ENCODE measurements around the gene KIAA0513.

KIAA0513 gene

GRCh38 chr16:85075236-85075924 lies 47.8 kb downstream of the KIAA0513 start:
- no peak for DNase-seq

DNA sequence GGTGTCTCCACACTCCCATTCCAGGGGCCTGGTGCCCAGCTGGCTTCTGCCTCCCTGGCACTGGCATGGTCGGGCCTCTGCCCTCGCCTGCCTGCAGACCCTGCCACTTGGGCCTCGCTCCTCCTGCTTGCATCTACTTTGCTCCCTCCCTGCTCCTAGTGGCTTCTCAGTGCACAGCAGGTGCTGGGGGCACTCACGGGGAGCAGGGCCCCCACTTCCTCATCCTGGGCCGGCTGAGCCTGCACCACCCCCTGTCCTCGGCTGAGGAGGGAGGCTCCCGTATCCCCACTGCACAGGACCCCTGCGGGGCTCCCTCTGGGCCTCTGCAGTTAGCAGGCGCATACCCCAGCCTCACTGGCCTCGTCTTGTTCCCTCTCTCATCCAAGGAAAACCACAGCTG lies 49.4 kb downstream of the KIAA0513 start:
- no peak for DNase-seq

DNA sequence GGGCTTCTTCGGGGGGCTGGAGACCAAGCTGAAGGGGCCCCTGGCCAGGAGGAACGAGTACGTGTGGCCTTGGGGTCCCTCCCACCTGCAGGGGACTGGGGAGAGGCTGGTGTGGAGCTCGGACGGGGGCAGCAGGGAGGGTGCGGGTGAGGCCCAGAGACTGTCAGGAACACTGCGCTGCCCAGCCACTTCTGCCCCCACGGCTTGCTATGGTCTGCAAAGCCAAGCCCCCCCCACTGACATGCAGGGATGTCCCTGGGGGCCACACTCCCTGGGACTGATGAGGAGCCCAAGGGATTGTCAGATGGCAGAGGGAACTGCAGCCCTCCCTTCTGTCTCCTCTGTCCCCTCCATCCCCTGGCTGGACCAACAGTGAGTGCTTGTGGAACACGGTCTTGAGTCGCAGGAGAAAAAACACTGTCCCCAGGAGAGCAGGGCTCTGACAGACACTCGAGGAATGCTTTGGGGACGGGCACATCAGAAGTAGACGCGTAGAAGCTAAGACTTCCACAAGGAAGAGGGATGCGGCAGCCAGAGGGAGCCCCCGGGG lies 50.1 kb downstream of the KIAA0513 start:
- DNase-seq: no peak

DNA sequence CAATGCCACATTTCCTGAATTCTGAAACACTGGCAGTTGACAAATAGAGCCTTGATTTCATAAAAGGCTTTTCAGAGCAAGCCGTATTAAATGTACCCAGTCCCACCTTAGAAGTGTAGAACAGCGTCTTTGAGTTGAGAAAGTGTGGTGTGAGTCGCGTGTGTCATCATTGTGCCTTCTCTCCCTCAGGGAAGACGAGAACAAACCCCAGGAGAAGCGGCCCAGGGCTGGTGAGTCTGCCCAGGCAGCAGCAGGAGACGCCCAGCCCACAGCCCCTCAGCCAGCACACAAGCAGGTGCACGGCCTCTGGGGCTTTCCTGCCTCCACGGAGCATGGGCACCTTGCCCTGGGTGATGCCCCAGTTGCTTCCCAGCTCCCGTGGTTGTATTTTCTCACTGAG lies 50.6 kb downstream of the KIAA0513 start:
- DNase-seq: no peak

- no peak for DNase-seq
Observed at GRCh38 chr16:85078952-85079351, 51.4 kb downstream of the KIAA0513 start.

DNA sequence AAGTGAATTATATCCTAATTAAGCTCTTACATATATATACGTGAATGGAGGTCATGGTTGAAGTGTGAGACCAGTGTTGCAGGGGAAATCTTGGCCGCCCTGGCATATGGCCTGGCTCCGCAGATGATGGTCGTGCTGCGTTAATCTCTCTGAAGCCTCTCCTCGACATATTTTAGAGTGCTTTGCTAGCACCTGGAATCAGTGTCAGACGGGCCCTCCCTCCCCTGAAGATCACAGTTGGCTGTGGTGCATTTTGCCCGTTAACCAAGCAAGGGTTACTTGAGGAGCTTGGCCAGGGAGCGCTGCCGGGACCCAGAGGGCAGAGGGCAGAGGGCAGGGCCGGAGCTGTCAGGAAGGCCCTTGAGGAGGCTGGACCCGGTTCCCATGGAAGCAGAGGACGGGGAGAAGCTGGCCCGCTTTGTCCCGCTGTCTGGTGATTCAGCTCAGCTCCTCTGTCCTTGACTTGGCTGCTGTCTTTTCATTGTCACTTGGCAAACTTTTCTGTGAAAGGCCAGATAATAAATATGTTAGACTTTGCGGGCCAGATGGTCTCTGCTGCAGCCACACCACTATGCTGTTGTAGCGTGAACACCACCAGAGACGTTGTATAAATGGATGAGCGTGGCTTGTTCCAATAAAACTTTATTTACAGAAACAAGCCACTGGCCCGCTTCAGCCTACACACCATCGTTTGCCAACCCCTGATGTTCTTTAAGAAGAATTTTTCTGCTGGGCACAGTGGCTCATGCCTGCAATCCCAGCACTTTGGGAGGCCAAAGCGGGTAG lies 52.4 kb downstream of the KIAA0513 start:
- no peak for DNase-seq

- no peak for DNase-seq
Observed at GRCh38 chr16:85081038-85081437, 53.4 kb downstream of the KIAA0513 start.

DNA sequence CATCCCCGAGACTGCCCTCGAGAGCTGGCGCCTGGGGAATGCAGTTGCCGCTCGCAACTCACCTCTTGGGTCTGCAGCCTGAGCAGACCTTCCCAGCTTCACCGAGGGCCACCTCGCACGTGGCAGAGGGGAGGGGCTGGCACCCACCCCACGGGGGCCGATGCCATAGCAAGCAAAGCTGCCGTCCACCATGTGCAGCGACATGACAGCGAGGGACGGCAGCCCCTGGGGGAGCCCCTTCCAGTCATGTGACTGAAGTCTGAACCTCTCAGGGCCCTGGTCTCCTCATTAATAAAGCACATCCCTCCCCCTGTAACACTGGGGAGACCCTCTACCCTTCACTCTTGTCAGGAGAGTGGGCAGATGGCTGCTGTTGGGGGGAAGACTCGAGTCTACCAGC lies 54.2 kb downstream of the KIAA0513 start:
- no peak for DNase-seq

DNA sequence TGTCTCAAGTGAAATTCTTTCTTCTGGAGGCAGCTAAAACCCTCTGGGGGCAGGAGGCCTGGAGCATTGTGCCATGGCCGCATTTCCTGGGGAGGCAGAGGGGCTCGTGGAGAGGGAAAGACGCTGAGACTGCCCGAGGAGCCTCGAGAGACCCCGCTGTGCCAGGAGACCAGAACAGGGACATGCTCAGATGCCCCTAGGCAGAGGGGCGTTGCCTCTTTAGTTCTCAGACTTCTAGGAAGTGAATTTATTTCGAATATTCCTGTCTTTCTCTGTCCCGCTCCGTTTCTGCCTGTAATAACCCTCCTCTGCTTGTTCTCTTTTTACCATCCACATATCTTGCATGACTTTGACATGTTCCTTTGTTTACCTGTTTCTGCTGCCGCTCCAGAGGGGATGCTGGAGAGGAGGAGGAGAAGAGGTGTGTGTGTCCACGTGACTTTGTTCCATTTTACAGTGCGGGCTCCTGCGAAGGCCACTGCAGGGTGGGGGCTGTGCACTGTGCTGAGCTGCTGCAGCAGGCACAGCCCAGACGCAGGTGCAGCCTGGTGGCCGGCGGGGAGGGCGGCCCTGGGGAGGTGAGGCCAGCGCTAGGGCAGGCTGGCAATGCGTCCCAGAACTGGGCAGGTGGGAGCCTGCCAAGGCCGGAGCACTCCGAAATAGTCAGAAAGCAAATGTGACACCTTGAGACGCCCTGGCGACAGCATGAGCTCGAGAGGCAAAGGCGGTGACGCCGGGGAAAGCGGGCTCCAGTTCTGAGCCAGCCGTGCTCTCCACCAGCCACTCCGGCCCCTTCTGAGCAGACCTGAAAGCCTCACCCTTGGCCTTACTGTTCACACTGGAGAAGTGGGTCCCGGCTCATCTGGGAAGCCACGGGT lies 54.8 kb downstream of the KIAA0513 start:
- no peak for DNase-seq

DNA sequence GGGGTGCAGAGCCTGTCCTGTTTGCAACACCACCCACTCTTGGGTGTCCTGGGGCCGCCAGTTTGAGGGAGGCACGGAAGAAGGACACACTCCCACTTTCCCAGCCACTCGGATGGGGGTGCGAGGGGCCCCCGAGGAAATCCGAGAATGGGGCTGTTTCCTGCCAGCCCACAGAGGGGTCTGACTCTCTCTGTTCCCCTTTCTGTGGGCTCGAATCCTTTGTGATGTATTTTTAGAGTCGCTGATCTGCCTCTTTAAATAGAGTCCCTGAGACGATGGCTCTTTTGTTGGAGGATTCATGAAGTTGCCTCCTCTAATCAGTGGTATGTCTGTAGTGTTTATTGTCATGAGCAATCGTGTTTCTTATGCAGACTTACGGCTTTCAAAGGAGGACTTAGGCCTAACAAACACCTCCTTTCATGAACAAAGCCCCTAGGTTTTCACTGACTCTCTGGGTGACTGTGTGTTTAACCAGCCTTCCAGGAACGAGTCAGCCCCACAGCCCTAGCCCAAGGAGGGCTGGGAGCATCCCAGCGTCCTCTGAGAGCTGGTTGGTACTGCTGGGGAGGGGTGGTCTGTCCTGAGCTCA lies 55.5 kb downstream of the KIAA0513 start:
- no peak for DNase-seq

DNA sequence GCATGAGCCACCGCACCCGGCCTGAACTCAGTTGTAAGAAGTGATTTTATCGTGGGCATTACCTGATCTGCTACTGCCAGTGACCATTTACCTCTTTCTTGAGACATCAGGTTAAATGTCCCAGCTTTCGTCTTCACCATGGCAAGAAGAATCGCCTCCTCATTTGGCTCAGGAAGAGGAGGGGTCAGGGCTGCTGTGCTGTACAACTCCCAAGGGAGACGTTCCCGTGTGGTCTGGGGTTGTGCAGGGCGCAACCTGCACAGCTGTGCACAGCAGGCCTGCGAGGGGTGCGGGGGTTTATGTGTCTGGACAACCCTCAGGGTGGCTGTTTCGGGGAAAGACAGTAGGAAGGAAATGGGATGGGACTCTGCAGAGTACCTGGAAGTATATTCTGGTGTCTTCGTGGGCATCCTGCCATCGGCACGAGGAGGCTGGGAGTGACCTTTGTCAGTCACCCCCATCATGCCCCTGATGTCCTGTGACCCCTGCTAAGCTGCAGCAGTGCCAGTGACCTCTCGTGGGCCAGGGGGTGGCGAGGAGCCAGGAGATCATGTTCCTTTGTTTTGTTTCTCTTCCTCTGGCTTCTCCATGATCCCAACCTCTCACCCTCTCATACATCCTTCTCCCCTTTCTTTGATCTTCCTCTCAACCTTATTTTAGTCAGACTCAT lies 57.4 kb downstream of the KIAA0513 start:
- no peak for DNase-seq

DNA sequence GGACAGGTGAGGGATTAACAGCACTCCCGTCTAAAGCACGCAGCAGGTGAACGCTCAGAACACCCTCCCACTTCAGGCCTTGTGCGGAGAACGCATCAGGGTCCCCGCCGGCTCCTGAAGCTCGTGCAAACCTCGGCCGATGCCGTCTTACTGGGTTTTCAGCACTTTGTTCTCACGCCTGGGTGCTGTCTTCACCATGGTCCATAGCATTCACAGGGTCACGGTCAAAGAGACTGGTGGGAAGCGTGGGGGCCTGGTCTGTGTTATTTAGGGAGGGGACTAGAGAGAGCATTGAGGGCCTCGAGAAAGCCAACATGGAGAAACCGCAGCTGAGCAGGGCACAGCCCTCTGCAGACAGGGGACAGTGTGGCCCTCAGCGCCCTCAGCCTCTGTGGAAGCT lies 58.1 kb downstream of the KIAA0513 start:
- DNase-seq: no peak

DNA sequence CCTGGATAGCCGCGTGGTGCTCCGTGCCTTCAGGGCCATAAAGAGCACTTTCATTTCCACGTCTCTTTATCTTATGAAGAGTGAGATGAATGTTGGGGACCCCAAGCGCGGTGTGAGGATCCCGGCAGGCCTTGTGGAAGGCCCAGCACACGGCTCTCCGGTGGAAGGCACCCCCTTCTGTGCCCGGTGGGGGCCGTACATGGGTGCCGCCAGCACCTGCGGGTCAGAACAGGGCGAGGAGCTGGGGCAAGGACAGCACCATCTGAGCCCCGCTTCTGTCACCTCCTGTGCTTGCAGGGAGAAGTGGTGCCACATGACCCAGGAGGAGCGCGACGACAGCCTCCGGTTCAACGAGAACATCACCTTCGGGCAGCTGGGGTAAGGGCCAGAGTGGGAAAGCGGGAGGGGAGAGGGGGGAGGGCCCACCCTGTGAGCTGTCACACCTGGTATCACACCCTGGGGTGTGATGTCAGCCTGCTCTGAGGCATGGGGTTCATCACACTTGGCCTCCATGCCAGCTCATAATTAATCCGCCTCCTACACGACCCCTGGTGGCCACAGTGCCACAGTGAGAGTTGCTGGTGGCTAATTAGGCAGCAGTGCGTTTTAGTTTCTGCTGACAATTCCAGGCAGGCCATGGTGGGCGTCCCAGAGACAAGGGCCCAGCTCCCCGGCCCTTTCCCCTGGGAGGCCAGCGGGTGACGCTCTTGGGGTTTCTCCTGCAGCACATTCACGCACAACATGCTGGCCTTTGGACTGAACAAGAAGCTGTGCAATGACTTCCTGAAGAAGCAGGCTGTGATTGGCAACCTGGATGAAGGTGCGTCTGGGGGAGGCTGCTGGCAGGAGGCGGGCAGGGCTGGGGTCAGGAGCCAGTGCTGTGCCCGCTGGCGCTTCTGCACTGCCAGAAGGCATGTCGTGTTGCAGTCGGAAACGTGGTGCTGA lies 59.0 kb downstream of the KIAA0513 start:
- peak; percentile 77 for DNase-seq

DNA sequence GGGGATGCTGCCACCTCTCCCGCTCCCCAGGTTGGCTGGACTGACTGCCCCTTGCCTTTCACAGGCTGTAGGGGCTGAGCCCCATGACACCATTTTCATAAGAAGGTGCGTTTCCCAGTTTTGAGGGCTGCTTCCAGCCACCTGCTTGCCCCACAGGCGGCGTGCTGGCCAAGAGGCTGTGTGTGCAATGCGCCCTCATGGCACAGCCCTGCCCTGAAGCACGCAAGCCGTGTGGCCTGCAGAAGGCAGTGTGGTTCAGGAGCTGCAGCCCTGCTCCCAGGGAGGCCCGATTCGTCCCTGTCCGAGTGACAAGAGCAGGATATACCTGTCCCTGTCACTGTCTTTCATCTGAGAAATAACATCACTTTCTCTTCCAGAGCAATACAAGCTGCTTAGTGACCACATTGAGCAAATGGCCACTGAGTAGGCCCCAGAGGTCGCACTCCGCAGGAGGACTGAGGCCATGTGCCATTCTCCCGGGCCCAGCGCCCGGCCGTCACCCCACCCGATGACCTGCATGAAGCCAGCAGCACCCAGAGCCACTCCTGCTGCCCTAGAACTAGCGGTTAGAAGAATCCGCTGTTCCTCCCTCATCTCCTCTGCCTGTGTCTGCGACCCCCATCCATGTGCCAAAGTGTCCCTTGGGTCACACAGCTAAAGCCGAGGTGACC lies 60.4 kb downstream of the KIAA0513 start:
- no peak for DNase-seq

DNA sequence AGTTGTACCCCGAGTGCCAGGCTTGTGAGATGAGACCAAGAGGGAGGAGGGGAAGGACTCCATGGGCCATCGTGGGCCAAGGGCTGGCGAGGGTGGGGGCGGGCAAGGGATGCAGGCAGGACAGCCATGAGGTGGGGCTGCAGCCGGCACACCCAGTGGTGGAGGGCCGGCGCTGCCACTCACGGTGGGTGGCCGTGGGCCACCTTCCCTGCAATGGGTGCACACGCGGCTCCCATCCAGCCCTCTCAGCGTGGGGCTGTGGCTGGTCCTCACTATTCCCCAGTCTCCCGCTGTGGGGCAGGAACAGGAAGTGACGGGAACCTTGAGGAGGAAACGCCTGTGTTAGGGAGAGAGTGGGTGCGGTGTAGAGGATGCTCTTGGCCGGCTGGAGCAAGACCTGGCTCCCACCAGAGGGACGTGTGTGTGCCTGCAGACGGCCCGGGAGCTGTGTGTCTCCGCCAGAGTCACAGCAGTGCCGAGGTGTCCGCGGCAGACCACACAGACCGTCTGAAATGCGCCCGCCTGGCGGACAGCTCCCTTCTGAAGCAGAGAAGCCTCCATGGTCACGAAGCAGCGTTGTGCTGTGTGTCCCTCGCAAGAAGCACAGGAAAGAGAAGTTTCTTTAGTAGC lies 61.1 kb downstream of the KIAA0513 start:
- DNase-seq: no peak

DNA sequence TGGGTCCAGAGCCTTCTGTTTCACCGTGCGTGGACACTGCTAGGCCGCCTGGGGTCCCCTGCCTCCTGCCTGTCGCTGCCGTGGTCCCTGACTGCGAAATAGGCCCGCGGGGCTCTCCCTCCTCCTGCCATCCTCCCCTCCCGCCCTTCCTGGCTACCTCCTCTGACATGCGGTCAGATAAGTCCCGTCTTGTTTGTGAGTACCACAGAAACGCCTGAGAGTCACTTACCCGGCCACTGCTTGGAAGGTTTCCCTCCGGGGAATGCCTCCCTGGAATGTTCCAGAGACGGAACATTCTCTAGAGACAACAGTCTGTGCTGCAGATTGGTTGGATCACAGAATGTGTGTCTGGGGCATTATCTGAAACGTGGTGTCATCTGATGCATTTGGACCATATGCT lies 61.9 kb downstream of the KIAA0513 start:
- no peak for DNase-seq

DNA sequence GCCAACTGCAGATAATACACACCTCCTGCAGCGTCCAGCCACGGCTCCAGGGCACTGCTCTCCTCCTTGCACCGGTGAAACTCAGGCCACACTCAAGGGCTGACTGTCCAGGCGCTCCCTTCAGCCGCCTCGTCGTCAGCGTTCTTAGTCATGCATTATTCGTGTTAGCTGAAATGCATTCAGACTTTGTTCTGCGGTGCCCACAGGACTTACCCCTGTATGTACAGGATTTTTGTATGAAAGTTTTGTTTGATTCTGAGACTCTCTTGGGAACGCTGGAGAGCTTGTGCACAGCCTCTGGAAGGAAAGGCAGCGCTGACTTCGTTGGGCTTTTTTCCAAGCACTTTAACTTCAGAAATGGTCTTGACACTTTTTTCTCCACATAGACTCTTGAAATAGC lies 62.6 kb downstream of the KIAA0513 start:
- no peak for DNase-seq

DNA sequence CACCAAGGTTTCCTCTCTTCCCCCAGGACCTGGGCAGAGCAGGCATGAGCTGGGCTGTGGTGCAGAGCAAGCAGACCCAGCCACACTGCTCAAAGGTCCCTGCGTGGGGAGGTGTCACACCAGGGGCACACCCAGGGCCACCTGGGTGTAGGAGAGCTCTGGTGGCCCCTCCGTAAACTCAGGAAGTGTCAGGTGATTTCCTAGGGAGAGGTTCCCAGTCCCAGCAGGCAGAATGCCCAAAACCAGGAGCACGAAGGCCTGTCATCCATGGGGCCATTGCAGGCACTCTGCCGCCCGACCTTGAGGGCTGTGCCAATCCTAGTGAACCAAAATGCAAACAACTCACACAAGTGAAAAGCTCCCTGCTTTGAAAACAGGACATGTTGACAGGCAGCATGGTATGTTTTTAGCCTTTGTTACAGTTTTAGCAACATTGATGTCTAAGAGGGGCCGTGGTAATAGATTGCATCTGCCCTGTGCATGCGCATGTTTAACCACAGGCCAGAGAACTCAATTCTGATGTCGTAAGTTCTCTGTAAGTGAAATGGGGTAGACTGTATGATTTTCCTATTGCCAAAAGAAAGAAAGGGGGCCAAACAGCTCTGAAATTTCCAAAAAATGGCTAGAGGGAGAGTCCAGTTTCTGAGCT lies 63.4 kb downstream of the KIAA0513 start:
- no peak for DNase-seq

DNA sequence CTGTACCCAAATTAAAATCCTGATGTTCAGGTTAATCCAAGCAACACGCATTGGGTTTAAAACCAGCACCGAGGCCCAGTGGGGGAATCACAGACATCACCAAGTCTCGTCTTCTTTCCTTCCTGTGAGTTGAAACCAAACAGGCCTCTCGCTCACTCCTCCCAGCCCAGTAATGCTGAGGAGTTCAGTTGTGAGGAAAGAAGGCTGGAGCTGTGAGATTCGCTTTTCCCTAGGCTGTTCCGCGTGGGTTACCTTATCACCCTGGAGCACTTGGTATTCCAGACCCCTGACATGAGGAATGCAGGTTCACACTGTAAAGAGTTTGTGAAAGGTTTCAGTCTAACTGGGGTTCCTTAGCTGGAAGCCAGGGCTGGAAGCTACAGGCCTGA lies 63.9 kb downstream of the KIAA0513 start:
- no peak for DNase-seq

DNA sequence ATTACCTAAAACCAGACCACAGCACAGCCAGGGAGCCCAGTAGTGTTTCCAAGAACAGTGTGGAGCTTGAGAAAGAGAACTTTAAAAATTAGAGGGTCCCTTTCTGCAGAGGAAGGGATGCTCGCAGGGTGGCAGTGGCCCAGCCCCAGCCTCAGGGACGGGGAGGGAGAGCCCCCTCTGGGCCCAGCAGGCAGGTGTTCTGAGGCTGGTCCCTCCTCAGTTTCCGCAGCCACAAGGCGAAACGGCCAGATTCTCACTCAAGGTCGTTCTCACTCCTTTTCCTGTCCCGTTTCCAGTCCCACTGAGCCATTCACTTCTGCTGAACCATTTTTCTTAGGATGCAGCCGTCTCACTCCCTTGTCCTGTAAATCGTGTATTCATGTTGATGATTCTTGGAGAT lies 64.7 kb downstream of the KIAA0513 start:
- DNase-seq: no peak
